ENCODE results near the gene GAGE2A.
"Not testable (repeated sequence)": the region's sequence is repeated elsewhere in the genome, so short reads cannot be mapped to it uniquely, and the experiment has no call there.

GAGE2A gene, protein sequence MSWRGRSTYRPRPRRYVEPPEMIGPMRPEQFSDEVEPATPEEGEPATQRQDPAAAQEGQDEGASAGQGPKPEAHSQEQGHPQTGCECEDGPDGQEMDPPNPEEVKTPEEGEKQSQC

DNA sequence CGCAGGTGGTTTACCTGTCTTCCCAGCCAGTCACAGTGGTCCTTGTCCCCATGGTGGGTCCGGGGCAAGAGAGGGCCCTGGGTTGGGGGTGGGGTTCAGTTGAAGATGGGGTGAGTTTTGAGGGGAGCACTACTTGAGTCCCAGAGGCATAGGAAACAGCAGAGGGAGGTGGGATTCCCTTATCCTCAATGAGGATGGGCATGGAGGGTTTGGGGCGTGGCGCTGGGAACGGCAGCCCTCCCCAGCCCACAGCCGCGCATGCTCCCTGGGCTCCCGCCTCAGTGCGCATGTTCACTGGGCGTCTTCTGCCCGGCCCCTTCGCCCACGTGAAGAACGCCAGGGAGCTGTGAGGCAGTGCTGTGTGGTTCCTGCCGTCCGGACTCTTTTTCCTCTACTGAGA is at the start of gene GAGE2A:
Gene GAGE2A (plus strand): TSS at position 301 of the 400 bp plus-strand sequence. CDS start 1,155 bp downstream, outside the sequence.
- not testable (repeated sequence) for DNase-seq

DNA sequence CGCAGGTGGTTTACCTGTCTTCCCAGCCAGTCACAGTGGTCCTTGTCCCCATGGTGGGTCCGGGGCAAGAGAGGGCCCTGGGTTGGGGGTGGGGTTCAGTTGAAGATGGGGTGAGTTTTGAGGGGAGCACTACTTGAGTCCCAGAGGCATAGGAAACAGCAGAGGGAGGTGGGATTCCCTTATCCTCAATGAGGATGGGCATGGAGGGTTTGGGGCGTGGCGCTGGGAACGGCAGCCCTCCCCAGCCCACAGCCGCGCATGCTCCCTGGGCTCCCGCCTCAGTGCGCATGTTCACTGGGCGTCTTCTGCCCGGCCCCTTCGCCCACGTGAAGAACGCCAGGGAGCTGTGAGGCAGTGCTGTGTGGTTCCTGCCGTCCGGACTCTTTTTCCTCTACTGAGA is 47.9 kb upstream of the GAGE2A start, which contains the start of gene GAGE12D:
Gene GAGE12D (plus strand): TSS at position 301 of the 400 bp plus-strand sequence. CDS start 1,155 bp downstream, outside the sequence.
- DNase-seq, result not testable (repeated sequence)

- DNase-seq, result not testable (repeated sequence)
These were observed 38.3 kb upstream of the GAGE2A start, which contains the start of gene GAGE12E for GRCh38 chrX:49550989-49551388. GAGE12E (plus strand) TSS chrX:49551289; CDS start chrX:49552444, 1,155 bp downstream.

DNA sequence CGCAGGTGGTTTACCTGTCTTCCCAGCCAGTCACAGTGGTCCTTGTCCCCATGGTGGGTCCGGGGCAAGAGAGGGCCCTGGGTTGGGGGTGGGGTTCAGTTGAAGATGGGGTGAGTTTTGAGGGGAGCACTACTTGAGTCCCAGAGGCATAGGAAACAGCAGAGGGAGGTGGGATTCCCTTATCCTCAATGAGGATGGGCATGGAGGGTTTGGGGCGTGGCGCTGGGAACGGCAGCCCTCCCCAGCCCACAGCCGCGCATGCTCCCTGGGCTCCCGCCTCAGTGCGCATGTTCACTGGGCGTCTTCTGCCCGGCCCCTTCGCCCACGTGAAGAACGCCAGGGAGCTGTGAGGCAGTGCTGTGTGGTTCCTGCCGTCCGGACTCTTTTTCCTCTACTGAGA is 28.8 kb upstream of the GAGE2A start, which contains the start of gene GAGE12F:
Gene GAGE12F (plus strand): TSS at position 301 of the 400 bp plus-strand sequence. CDS start 1,155 bp downstream, outside the sequence.
- not testable (repeated sequence) for DNase-seq

- not testable (repeated sequence) for DNase-seq
These were observed 20.6 kb upstream of the GAGE2A start for GRCh38 chrX:49568728-49569127.

DNA sequence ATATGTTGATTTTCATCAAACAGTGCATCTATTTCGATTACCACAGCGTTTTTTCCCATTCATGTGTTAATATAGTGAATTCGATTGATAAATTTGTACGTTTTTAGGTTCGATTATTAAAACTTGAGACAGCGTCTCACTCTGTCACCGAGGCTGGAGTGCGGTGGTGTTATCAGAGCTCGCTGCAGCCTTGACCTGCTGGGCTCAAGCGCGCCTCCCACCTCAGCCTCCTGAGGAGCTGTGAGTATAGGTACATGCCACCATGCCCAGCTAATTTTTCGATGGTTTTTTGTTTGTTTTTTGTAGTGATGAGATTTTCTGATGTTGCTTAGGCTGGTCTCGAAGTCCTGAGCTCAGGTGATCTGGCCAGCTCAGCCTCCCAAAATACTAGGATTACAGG is 20.1 kb upstream of the GAGE2A start:
- DNase-seq, result not testable (repeated sequence)

- DNase-seq, result not testable (repeated sequence)
These were observed 19.2 kb upstream of the GAGE2A start, which contains the start of gene GAGE12G for GRCh38 chrX:49570100-49570499. GAGE12G (plus strand) TSS chrX:49570400; CDS start chrX:49571555, 1,155 bp downstream.

- not testable (repeated sequence) for DNase-seq
These were observed 9.6 kb upstream of the GAGE2A start, which contains the start of gene GAGE12H for GRCh38 chrX:49579649-49580048. GAGE12H (plus strand) TSS chrX:49579949; CDS start chrX:49581104, 1,155 bp downstream.

- not testable (repeated sequence) for DNase-seq
These were observed 628 bp downstream of the GAGE2A start for GRCh38 chrX:49589769-49590478.

DNA sequence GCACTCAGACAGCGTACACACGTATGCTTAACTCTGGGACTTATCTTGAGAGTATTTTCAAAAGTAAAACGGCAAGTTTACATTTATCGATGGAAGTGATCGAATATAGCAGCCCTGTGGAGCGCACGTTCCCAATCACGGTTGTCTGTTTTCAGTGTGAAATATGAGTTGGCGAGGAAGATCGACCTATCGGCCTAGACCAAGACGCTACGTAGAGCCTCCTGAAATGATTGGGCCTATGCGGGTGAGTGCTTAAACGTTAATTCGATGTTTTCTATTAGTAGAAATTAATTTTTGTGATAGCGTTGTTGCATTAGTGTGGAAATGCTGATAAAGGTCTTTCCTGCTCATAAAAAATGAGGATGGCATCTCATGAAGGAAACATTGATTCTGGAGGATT is 1.2 kb downstream of the GAGE2A start:
- not testable (repeated sequence) for DNase-seq

GRCh38 chrX:49598720-49599119 is 9.4 kb downstream of the GAGE2A start, which contains the start of gene GAGE1:
GAGE1 (plus strand) TSS chrX:49599020; CDS start chrX:49600175, 1,155 bp downstream.
- not testable (repeated sequence) for DNase-seq

DNA sequence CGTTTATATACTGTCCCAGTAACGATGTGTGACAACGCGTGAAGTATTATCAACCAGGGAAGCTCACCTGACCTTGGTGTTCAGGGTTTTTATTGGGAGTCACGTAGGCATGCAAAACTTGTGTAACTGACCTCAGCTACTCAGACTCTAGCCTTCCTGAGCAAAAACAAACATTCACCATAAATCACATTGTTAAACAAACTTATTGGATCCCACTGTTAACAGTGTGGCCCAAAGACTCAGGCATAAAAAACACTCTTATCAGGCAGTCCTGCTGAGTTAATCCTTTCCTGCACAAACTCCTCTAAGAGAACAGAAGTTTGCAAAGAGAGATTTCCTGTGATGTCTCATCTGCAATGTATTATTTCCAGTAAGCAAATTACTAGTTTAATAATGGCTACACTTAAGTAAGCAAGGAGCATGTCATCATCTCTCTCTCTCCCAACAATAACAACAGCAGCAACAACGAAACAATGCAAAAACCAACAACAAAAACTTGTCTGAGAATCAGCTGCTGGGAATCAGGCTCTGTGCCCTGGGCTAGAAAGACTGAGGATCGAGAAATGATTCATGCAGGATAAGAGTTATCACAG is 21.5 kb downstream of the GAGE2A start:
- no peak for DNase-seq

- DNase-seq, result no peak
These were observed 29.3 kb downstream of the GAGE2A start for GRCh38 chrX:49618574-49618973.

DNA sequence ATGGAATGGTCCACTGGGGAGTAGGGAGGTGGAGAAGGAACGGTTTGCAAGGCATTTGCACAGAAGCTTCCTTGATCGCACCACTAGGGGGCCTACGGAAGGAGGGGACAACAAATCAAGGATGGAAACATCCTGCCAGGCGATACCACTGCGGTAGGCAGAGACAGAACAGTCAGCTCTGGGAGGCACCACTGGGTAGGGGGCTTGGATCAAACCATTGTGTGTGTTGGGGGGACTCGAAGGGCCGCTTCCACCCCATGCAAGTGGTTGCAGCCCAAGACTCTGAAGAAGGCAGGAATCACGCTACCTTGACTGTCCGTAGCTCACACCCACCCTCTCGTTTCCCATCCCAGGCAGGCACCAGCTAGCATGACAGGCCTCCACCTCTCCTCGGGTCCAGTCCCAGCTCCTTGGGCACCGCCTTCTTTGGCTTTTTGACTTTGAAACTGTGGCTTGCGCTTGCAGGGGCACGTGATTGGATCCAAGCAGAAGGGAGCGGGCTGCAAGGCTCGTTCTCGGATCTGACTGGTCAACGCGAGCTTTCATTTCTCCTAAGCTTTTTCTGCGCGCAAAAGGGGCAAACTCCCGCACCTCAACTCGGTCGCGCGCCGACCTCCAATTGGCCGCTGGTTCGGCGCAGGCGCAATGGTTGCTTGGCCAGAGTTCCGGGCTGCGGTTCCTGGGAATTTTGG is 37.9 kb downstream of the GAGE2A start:
- no peak for DNase-seq

GRCh38 chrX:49644991-49645637 is 55.8 kb downstream of the GAGE2A start:
- no peak for DNase-seq
